ENCODE measurements around the gene IL1A.

GRCh38 chr2:112805542-112805941 lies 21.2 kb upstream of the IL1A start:
- TF ChIP-seq CTCF (IDR thresholded peaks at IDR 0.05; ENCODE audit: borderline replicate concordance, extremely low read depth, low read length, poor library complexity, severe bottlenecking) (no peak), EZH2 (IDR thresholded peaks at IDR 0.05; ENCODE audit: borderline replicate concordance, low read depth, low read length, severe bottlenecking) (no peak)

Data from DND-41 (cell line).